Right lobe of liver (tissue), 4 donors: ENCODE measurements around the gene ALDH1B1.

Source experiments
- CTCF ChIP-seq, 4 donors: fragments of 200-600 bp in 3 of 4; fragments of 450-650 bp in 1 of 4; IDR thresholded peaks; one replicate each; pipeline versions ENCODE4 v1.5.1 to v1.8.0; 2016 to 2022; ENCODE audit warnings: antibody characterized with exemption in 4 of 4, mild to moderate bottlenecking in 2 of 4
- POLR2A ChIP-seq: fragments of 450-650 bp; IDR thresholded peaks from one replicate; pipeline ENCODE4 v1.6.1; 2017; ENCODE audit warnings: antibody characterized with exemption, mild to moderate bottlenecking
- donor health status: DM: no; HTN: no; CAD: no.
- donor health status: DM: no; HTN: no; CAD: no.
- donor health status: DM: no; HTN: yes; CAD: no.

DNA sequence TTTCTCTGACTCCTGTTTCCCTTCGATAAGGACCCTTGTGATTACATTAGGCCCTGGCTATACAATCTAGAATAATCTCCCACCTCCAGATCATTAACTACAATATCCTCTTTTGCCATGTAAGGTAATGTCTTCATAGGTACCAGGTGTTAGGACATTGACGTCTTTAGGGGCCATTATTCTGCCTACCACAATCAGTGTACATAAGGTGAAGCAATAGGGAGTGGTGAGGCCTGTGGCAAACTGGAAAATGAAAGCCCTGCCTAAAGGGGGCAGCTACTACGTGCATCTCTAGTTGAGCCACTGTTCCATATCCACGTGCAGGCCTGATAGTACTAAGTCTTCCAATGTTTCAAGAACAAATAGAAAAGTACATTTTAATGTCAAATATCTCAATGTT lies 4.8 kb upstream of the ALDH1B1 start:
- TF ChIP-seq POLR2A (no peak), CTCF (IDR thresholded peaks at IDR 0.05) (no peak)
